Activated CD8-positive, alpha-beta memory T cell treated with anti-CD3 and anti-CD28 coated beads for 4 hours (primary cell): ENCODE measurements around the gene S1PR4.
"Not testable (repeated sequence)": the region's sequence is repeated elsewhere in the genome, so short reads cannot be mapped to it uniquely, and the experiment has no call there.

Experiments used
- DNase-seq, 2 donors: peaks; one replicate each; pipeline ENCODE4 v3.0.0-alpha.2; 2020; ENCODE audit warnings: low read depth in 2 of 2

The S1PR4 gene

GRCh38 chr19:3193256-3194105 lies 14.9 kb downstream of the S1PR4 start:
- DNase-seq, result no peak

- no peak for DNase-seq
These were observed 15.8 kb downstream of the S1PR4 start for GRCh38 chr19:3194106-3195087.

DNA sequence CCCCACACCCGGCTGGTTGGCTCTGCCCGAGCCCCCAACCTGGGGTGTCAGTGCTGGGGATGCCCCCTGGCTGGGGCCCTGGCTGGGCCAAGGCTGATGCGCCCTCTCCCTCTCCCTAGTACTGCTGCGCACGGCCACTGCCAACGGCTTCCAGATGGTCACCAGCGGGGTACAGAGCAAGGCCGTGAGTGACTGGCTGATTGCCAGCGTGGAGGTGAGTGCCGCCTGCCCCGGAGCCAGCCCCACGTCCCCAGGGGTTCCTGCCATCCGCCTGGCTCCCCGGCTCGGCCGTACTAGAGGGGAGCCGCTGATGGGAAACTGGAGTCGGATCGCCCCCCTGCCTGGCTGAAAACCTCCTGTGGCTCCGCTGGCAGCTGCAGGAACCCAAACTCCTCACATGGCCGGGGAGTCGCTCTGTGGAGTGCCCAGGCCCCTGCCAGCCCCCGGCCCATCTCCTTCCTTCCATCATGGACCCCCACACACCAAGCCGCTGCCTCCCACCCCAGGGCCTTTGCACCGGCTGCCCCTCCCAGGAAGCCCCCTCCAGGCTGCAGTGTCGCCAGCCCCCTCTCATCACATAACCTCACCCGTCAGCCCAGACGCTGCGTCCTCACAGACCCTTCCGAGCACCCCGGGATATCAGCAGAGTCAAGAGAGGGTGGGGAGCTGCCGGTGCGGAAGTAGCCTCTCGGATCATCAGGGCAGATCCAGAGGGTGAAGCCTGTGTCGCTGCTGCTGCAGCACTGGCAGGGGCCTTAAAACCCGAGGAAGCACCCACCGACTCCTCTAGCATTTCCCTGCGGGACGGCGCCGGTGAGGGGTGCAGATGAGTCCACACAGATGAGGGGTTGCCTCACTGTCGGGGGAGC lies 17.7 kb downstream of the S1PR4 start:
- no peak for DNase-seq

DNA sequence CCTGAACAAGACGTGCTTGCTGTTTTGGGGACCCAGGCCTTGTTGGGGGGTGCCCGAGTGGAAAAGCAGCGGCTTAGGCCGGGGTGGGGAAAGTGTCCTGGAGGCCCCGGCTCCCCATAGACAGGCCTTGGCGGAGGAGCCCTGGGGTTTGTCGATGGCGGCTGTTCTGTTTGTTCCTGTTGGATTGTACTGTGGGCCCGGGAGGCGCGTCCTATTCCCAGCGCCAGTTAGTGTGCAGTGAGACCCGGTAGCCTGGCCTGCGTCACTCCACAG lies 18.3 kb downstream of the S1PR4 start:
- no peak for DNase-seq

DNA sequence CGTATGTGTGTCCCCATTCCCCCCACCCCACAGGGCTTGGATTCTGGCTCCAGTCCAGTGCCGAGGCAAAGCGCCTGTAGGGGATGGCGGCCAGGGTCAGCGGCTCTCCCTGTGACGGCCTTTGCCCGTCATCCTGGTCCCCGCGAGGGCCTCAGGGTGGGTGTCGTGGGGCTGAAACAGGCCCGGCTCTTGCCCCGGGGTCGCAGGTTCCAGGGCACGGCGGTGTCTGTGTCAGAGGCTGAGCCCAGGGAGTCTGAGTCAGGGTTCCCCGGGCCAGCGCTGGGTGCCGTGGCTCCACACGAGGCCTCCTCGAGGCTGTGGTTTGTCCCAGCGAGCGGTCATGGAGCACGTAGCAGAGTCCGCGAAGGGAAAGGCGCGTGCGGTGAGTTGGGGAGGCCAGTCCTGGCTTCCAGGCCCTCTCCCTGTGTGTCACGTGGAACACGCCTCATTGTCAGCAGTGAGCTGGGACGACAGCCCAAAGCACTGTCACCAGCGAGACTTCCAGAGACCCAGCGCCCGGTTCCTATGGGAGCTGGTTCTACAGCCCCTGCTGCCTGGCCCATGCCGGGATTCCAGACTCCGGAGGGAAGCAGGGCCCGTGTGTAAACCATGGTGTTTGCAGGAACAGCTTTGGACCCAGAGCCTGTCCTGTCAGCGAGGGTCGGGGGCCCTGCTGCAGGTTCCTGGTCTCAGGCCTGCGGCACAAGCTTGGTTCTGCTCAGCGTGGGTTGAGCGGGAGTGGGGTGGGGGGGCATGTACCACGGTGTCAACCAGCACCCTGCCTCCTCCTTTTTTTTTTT lies 20.5 kb downstream of the S1PR4 start:
- no peak for DNase-seq

DNA sequence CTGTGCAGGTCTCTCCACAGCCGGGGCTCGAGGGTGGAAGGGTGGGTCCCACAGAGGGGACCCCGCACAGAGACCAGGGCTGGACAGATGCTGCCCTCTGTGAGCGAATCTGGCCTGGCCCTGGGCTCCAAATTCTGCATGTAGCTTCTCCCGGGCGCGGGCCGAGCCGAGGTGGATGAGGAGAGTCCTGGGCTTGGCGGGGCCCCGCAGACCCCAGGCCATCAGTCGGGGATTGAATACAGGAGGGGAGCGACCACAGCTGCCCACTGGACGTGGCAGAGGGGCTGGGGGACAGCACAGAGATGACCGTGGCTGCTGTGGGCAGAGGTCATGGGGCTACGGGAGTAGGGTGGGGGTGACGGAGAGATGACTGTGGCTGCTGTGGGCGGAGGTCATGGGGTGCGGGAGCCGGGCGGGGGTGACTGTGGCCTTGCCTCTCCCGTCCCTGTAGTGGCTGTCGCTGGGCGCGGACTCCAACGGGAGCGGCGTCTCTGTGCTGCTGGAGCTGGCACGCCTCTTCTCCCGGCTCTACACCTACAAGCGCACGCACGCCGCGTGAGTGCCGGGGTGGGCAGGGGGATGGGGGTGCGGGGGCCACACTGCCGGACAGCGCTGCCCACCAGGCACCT lies 22.6 kb downstream of the S1PR4 start:
- no peak for DNase-seq

GRCh38 chr19:3201911-3202310 lies 23.3 kb downstream of the S1PR4 start:
- DNase-seq, result no peak

DNA sequence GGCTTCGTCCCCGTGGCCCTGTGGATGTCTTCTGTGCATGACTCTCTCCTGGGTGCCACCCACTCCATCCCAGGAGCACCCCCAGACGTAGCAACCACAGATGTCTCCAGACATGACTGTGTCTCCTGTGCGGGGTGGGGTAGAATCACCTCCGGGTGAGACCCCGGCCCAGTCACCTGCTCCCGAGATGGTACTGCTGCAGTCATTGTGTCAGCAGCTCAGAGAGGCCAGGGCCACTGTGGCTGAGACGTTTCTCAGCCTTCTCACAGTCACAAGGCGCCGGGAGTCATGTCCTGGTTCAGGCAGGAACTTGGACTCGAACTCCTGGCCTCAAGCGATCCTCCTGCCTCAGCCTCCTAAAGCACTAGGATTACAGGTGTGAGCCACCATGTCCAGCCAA lies 23.8 kb downstream of the S1PR4 start:
- no peak for DNase-seq

DNA sequence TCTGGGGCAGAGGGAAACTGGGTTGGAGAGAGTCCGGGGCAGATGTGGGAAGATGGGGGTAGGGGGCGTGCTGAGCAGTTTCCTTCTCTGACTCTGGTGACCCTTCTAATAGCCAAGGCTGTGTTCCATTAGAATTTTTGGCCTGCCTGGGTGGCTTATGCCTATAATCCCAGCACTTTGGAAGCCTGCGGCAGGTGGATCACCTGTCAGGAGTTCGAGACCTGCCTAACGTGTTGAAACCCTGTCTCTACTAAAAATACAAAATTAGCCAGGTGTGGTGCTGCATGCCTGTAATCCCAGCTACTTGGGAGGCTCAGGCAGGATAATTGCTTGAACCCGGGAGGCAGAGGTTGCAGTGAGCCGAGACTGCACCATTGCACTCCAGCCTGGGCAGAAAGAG lies 24.3 kb downstream of the S1PR4 start:
- DNase-seq, result not testable (repeated sequence)

- no peak for DNase-seq
These were observed 25.5 kb downstream of the S1PR4 start for GRCh38 chr19:3203805-3204645.

GRCh38 chr19:3204646-3205275 lies 26.2 kb downstream of the S1PR4 start:
- no peak for DNase-seq

DNA sequence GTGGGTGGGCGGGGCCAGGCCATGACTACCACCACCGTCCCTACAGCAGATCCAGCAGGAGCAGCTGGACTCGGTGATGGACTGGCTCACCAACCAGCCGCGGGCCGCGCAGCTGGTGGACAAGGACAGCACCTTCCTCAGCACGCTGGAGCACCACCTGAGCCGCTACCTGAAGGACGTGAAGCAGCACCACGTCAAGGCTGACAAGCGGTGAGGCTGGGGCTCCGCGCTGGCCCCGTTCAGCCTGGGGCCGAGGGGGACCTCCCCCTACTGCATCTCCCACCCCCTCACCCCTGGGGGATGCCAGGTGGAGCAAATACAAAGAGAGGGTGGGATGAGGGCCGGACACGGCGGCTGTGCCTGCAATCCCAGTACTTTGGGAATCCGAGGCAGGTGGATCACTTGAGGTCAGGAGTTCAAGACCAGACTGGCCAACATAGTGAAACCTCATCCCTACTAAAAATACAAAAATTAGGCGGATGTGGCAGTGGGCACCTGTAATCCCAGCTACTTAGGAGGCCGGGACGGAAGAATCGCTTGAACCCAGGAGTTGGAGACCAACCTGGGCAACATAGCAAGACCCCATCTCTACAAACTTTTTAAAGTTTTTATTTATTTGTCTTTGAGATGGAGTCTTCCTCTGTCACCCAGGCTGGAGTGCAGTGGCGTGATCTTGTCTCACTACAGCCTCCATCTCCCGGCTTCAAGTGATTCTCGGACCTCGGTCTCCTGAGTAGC lies 27.8 kb downstream of the S1PR4 start:
- no peak for DNase-seq

- DNase-seq, result no peak
These were observed 29.1 kb downstream of the S1PR4 start for GRCh38 chr19:3207461-3208242.

- DNase-seq, result no peak
These were observed 30.0 kb downstream of the S1PR4 start for GRCh38 chr19:3208317-3209207.

DNA sequence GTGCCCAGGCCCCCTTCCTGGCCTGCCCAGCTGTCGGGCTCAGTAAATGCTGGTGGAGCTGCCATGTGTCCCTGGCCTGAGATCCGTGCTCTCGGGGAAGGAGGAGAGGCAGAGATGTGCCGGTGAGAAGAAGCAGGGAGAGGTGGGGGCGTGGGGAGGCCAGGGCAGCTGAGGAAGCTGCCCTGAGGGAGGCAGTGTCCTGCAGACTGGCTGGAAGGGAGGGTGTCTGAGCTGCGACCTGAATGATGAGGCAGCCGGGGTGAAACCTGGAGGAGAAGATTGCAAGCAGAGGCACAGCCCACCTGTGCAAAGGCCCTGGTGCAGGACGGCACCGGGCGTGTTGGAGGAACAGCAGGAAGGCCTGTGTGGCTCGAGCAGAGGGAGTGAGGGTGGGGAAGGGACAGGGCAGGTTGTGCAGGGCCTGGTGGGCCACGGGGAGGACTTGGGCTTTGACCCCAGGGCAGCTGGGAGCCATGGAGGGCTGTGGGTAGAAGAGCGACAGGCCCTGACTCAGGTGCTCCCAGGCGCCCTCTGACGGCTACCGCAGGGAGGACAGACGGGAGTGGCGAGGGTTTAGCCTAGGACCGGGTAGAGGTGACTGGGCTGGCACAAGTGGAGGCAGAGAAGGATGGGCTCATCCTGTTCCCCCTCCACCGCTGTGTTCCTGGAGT lies 31.9 kb downstream of the S1PR4 start:
- peak; percentile 30 to 35 for DNase-seq

GRCh38 chr19:3211191-3211590 lies 32.6 kb downstream of the S1PR4 start:
- no peak for DNase-seq
